GM12801 (cell line): ENCODE data around the gene IGLL5.

ENCODE experiments used
- TF ChIP-seq, protein P1 (sequence below): IDR thresholded peaks from one replicate; pipeline ENCODE4 v1.5.1; 2011; ENCODE audit warnings: control low read depth; ENCODE audit not compliant: insufficient read length; ENCODE audit errors: extremely low read depth

IGLL5 gene

DNA sequence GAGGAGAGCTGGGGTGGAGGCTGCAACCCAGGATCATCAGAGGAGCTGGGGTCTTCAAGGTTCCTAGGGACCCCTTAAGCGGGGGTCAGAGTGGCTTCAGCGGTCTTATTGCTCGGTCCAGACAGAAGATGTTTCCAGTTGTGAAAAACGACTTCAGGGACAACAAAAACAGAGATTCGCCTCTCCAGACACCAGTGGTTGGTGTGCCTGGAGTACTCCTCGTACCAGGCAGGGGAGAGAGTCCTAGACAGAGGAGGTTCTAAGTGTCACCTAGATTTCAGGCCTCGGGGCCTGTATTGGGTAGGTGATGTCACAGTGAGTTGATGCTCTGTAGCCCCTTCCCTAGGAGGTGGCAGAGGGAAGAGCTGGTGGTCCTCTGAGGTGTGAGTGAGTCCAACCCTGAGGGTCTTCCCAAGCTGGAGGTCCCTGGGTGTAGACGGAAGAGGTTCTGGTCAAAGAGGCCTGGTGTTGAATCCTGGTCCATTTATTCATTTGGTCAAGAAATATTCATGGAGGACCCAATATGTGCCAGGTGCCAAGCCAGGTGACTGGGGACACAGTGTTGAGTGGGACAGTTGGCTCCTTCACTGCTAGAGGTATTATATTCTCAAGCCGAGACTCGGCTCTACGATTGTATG lies 4.4 kb upstream of the IGLL5 start:
- TF ChIP-seq, protein P1, sequence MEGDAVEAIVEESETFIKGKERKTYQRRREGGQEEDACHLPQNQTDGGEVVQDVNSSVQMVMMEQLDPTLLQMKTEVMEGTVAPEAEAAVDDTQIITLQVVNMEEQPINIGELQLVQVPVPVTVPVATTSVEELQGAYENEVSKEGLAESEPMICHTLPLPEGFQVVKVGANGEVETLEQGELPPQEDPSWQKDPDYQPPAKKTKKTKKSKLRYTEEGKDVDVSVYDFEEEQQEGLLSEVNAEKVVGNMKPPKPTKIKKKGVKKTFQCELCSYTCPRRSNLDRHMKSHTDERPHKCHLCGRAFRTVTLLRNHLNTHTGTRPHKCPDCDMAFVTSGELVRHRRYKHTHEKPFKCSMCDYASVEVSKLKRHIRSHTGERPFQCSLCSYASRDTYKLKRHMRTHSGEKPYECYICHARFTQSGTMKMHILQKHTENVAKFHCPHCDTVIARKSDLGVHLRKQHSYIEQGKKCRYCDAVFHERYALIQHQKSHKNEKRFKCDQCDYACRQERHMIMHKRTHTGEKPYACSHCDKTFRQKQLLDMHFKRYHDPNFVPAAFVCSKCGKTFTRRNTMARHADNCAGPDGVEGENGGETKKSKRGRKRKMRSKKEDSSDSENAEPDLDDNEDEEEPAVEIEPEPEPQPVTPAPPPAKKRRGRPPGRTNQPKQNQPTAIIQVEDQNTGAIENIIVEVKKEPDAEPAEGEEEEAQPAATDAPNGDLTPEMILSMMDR, result no peak

DNA sequence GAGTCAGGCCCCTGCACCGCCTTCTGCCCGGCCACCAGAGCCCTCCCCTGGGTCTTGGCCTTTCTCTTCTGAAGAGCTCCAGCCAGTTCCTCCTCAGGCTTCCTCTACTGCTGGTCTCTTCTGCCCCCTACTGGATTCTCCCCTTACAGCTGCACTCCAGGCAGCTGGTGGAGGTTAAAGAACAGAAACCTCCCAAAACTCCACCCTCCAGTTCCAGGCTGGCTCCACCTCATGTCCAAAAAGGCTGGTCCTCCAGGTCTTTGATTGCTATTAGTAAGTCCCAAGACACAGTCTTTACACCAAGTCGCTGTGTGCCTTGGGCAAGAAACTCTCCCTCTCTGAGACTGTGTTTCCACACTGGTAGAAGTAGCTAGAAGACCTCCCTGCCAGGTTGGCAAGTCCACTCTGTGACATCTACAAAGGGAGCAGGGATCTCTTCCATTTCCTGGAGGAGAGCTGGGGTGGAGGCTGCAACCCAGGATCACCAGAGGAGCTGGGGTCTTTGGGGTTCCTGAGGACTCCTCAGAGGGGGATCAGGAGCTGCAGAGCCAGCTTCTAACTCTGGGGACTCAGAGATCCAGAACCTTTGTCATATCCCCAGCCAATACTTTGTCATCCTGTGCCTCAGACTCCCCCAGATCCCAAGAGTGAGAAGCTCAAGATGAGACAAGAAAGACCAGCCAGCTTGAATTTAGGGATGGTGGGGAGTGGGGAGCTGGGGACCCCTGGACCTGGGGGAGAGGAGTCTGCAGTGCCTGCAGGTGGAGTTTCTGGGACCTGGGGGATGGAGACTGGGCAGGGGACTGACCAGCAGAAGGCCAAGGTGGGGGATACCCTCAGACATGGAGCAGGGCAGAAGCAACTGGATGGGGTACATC lies 3.4 kb upstream of the IGLL5 start:
- TF ChIP-seq, protein P1, result no peak

DNA sequence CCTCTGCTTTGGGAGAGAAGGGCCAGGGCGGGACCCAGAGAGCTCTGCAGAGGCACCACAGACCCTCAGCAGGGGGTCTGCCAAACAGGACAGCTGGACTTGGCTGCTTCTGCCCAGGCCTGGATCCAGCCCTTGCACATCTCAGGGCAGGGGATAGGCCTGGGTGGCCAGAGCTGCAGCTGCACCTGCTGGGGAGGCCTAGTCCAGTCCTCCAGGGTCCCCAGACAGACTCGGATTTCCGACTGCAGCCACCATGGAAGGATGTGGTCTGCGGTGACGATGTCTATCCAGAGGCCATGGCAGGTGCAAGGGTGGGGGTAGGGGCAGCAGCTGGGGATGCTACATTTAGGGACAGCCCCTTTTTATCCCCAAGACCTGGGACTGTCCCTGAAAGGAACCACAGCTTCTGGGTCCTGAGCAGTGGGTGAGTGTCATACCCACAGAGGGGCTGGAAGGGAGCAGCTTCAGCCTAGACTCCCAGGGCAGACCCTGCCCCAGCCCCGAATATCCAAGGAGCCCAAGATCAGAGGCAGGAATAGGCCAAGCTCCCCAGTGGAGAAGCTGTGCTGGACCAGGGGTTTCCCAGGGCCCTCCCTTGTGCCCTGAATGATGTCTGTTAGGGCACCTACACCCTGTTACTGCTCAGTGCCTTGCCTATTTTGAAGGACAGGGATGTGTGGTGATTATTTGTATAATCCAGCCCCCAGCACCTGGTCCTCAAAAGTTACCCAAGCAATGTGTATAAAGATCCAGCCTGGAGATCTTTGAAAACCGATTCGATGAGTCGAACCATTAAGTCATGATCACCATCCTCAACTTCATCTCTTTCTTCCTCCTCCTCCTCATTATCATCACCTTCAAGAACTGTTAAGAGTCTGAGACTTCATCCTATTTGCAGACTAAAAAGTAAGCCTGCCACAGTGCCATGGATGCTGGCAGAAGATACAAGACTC lies 2.5 kb upstream of the IGLL5 start:
- TF ChIP-seq, protein P1, result no peak

DNA sequence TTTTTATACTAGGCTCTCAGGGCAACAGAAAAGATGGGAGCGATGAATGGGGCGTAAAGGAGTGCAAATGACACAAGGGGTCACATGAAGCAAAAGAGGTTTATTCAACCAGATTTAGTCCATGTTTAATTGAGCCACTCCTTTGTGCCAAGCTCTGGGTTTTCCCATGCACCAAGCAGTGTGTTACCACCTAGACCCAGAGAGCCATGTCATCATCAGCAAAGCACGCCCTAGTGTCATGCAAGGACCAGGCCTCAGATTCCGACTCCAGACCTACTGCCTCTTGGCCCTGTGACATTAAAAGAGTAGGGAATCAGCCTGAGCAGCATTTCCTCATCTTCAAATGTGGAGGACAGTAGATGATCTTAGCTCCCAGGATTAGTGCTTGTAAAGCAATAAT lies 1.1 kb upstream of the IGLL5 start:
- TF ChIP-seq, protein P1, result no peak

DNA sequence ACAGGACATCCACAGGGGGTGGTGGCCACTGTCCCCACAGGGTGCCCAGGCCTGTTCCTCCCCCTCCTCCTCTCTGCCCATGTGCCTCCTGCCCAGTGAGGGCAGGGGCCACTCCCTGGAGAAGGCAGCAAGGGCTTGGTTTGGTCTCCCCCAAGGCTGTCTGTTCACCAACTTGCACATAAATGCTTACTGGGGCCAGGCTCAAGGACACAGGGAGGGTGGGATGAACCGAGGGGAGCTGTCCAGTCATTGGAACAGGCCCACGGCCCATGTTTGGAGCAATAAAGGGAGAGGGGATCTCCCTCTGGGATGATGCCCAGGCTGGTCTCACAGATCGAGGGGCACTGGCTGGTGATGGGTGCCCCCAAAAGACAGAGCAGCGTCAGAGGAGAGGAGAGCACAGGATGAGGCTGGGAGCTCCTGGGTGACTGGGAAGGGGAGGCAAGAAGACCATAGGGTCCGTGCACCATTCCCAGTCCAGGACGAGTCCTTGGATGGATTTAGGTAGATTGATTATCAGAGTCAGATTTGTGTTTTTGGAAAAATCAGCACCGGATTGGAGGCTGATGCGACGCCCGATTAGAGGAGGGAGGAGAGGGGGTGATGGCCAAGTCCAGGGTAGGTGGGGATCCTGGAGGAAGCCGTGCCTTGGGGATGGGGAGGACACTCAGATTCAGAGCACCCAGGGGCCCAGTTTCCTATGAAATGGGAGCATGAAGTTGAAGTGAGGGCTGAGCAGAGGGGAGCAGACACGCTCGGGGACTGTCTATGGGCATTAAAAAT lies 1.1 kb downstream of the IGLL5 start:
- TF ChIP-seq, protein P1, result no peak

DNA sequence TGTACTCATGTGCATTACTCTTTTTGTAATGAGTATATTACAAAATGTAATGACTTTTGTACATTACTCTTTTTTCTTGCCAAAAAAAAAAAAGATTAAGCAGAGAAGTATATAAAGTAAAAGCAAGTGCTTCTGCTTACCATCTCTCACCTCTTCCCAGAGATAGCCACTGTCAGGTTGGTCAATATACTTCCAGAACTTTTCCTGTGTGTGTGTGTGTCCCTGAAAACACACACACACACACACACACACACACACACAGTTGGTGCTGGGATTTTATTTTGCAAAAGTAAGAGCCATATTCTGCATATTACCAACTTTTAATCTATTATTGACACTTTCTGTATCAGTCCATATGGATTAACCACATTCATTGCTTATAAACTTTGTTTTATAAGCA lies 2.5 kb downstream of the IGLL5 start:
- TF ChIP-seq, protein P1, result no peak
